HCT116 (cell line): ENCODE measurements around the gene SKAP1. TPM values are rescaled to one million over a fixed set of nuclear protein-coding genes. Genes with fewer than 3 reads are reported as not detected.

Experiments
- ATAC-seq: fragments of 200-7000 bp; cut with Tn5 transposase; 2 replicates; pipeline ENCODE4 v1.9.1; 2020; ENCODE audit warnings: mild to moderate bottlenecking, moderate library complexity
- BruUV-seq: library from RNA; stranded (reverse); fragments of 400-500 nt; replicated peaks from 2 replicates; lab custom pipeline; 2021; lab: Mats Ljungman, UMichigan
- CTCF ChIA-PET: fragments of 300-600 bp; sonication (Branson Sonifier 250); formaldehyde crosslinking; loops from one replicate; lab custom pipeline; 2021; ENCODE audit warnings: antibody characterized with exemption; lab: Charles Lee
- POLR2A ChIA-PET: fragments of 300-600, 350-600 bp; sonication (Branson Sonifier 250); formaldehyde crosslinking; loops from one replicate; lab custom pipeline; 2021; ENCODE audit warnings: antibody characterized with exemption; lab: Charles Lee
- RAD21 ChIA-PET, 2 experiments: fragments of 300-600 bp; sonication (Branson Sonifier 250); formaldehyde crosslinking; loops; one replicate each; lab custom pipeline; 2023; ENCODE audit warnings: low total read pairs in 2 of 2; ENCODE audit not compliant: uncharacterized antibody in 2 of 2, unreplicated experiment in 2 of 2, low non-redundant PET in 1 of 2; lab: Charles Lee
- DNase-seq: peaks from one replicate; pipeline ENCODE4 v3.0.0-alpha.2; 2010; ENCODE audit warnings: low read depth, low spot score
- H2AFZ ChIP-seq: fragments of 200-600 bp; shearing (Covaris generic), sonication (generic); 2 replicates; pipeline ENCODE4 v1.6.1; 2017; ENCODE audit warnings: low read depth, mixed run types, mixed read lengths, antibody characterized with exemption, low read length; ENCODE audit not compliant: poor library complexity, severe bottlenecking
- H3K27ac ChIP-seq: 2 replicates; pipeline ENCODE4 v1.5.1; 2012; ENCODE audit warnings: low read depth, low read length
- H3K27me3 ChIP-seq: fragments of 200-600 bp; sonication (generic); 2 replicates; pipeline ENCODE4 v1.6.1; 2016; ENCODE audit warnings: mixed run types, low read length, mixed read lengths; ENCODE audit not compliant: insufficient read depth
- H3K36me3 ChIP-seq, 2 experiments: fragments of 200-500 bp in 1 of 2; fragments of 200-600 bp in 1 of 2; sonication (Bioruptor generic) in 1 of 2; sonication (generic) in 1 of 2; 2 replicates each; pipeline versions ENCODE4 v1.5.1 to v1.6.1; 2014 to 2016; ENCODE audit warnings: low read length in 2 of 2, inconsistent platforms in 1 of 2, mixed read lengths in 1 of 2, mixed run types in 1 of 2; ENCODE audit not compliant: insufficient read depth in 2 of 2, control insufficient read depth in 1 of 2
- H3K4me1 ChIP-seq, 2 experiments: fragments of 200-600 bp in 1 of 2; sonication (generic) in 1 of 2; 2 replicates each; pipeline versions ENCODE4 v1.5.1 to v1.6.1; 2012 to 2017; ENCODE audit warnings: low read length in 2 of 2, inconsistent platforms in 1 of 2, mild to moderate bottlenecking in 1 of 2, mixed read lengths in 1 of 2, mixed run types in 1 of 2, moderate library complexity in 1 of 2; ENCODE audit not compliant: insufficient read depth in 2 of 2, control insufficient read depth in 1 of 2
- H3K4me2 ChIP-seq: fragments of 200-600 bp; sonication (generic); 2 replicates; pipeline ENCODE4 v1.6.1; 2017; ENCODE audit warnings: mixed run types, low read length, mixed read lengths
- H3K4me3 ChIP-seq, 2 experiments: fragments of 200-600 bp in 1 of 2; sonication (generic) in 1 of 2; replicated peaks in 1 of 2; 2 replicates each; pipeline ENCODE4 v1.5.1; 2011 to 2016; ENCODE audit warnings: low read length in 2 of 2, control low read depth in 1 of 2, low read depth in 1 of 2, mild to moderate bottlenecking in 1 of 2, mixed read lengths in 1 of 2, mixed run types in 1 of 2
- H3K79me2 ChIP-seq: fragments of 200-600 bp; sonication (generic); 2 replicates; pipeline ENCODE4 v1.6.1; 2017; ENCODE audit warnings: mild to moderate bottlenecking, mixed run types, low read length, moderate library complexity, mixed read lengths; ENCODE audit not compliant: insufficient read depth
- H3K9ac ChIP-seq: fragments of 200-600 bp; sonication (generic); 2 replicates; pipeline ENCODE4 v1.6.1; 2016; ENCODE audit warnings: low read length, mixed read lengths
- H3K9me2 ChIP-seq: fragments of 200-600 bp; sonication (generic), shearing (Covaris generic); 2 replicates; pipeline ENCODE4 v1.6.1; 2017; ENCODE audit warnings: mixed run types, mild to moderate bottlenecking, moderate library complexity; ENCODE audit not compliant: insufficient read depth
- H3K9me3 ChIP-seq, 2 experiments: fragments of 200-500 bp in 1 of 2; fragments of 200-600 bp in 1 of 2; sonication (Bioruptor generic) in 1 of 2; sonication (generic) in 1 of 2; 2 replicates each; pipeline ENCODE4 v1.6.1; 2014 to 2017; ENCODE audit warnings: low read length in 2 of 2, mixed read lengths in 2 of 2, inconsistent platforms in 1 of 2, low read depth in 1 of 2, mild to moderate bottlenecking in 1 of 2, mixed run types in 1 of 2, moderate library complexity in 1 of 2; ENCODE audit not compliant: control insufficient read depth in 1 of 2, insufficient read depth in 1 of 2
- H4K20me1 ChIP-seq: fragments of 200-600 bp; sonication (generic), shearing (Covaris generic); 2 replicates; pipeline ENCODE4 v1.6.1; 2017; ENCODE audit warnings: mixed run types, mild to moderate bottlenecking, moderate library complexity; ENCODE audit not compliant: insufficient read depth
- CEBPB ChIP-seq: IDR thresholded peaks from 2 replicates; pipeline ENCODE4 v1.6.1; 2012; ENCODE audit warnings: low read depth
- EGR1 ChIP-seq: IDR thresholded peaks from 2 replicates; pipeline ENCODE4 v1.6.1; 2012; ENCODE audit warnings: low read depth
- ELF1 ChIP-seq: IDR thresholded peaks from 2 replicates; pipeline ENCODE4 v1.6.1; 2012; ENCODE audit warnings: low read depth, borderline replicate concordance
- EZH2phosphoT487 ChIP-seq: fragments of 200-600 bp; IDR thresholded peaks from 2 replicates; pipeline ENCODE4 v1.6.1; 2018; ENCODE audit warnings: antibody characterized with exemption, borderline replicate concordance
- POLR2A ChIP-seq: IDR thresholded peaks from 2 replicates; pipeline ENCODE4 v1.7.0; 2011; ENCODE audit warnings: borderline replicate concordance; ENCODE audit not compliant: insufficient read depth, insufficient read length; ENCODE audit errors: extremely low read depth
- POLR2AphosphoS5 ChIP-seq: IDR thresholded peaks from 2 replicates; pipeline ENCODE4 v1.6.1; 2011; ENCODE audit warnings: mild to moderate bottlenecking, low read depth, low read length, moderate library complexity
- RAD21 ChIP-seq: IDR thresholded peaks from 2 replicates; pipeline ENCODE4 v1.6.1; 2012; ENCODE audit warnings: low read depth, mild to moderate bottlenecking
- SIN3A ChIP-seq: IDR thresholded peaks from 2 replicates; pipeline ENCODE4 v1.6.1; 2012; ENCODE audit warnings: low read depth
- SP1 ChIP-seq: IDR thresholded peaks from 2 replicates; pipeline ENCODE4 v1.6.1; 2012; ENCODE audit warnings: low read depth
- TCF7L2 ChIP-seq: IDR thresholded peaks from 2 replicates; pipeline ENCODE4 v1.7.0; 2011; ENCODE audit warnings: borderline replicate concordance, inconsistent platforms; ENCODE audit not compliant: insufficient read depth, insufficient read length; ENCODE audit errors: extremely low read depth
- YY1 ChIP-seq: IDR thresholded peaks from 2 replicates; pipeline ENCODE4 v1.6.1; 2011; ENCODE audit warnings: low read length, low read depth, moderate library complexity, mild to moderate bottlenecking; ENCODE audit not compliant: insufficient replicate concordance; ENCODE audit errors: extremely low read depth
- intact Hi-C: fragments of 100-400 bp; cut with micrococcal nuclease; formaldehyde crosslinking; loops from 2 replicates; pipeline ENCODE4 v1.10.0; 2022
- total RNA-seq: library from RNA; stranded (reverse); gene quantifications from one replicate; pipeline ENCODE4 v1.2.1, GENCODE V29; 2021; ENCODE audit not compliant: unreplicated experiment
- TF ChIP-seq, protein P1 (sequence below), 3 experiments: fragments of 200-600 bp in 1 of 3; sonication (generic) in 1 of 3; IDR thresholded peaks in 2 of 3; conservative IDR thresholded peaks in 1 of 3; 2 replicates each; pipeline ENCODE4 v1.5.1; 2012 to 2017; ENCODE audit warnings: low read depth in 2 of 3, low read length in 2 of 3, antibody characterized with exemption in 1 of 3, borderline replicate concordance in 1 of 3, control low read depth in 1 of 3, mild to moderate bottlenecking in 1 of 3, mixed read lengths in 1 of 3, mixed run types in 1 of 3, moderate library complexity in 1 of 3; ENCODE audit not compliant: insufficient read depth in 1 of 3
- TF ChIP-seq, protein P2 (sequence below): IDR thresholded peaks from 2 replicates; pipeline ENCODE4 v1.6.1; 2012
- TF ChIP-seq, protein P3 (sequence below): IDR thresholded peaks from 2 replicates; pipeline ENCODE4 v1.6.1; 2012
- TF ChIP-seq, protein P4 (sequence below): IDR thresholded peaks from 2 replicates; pipeline ENCODE4 v1.6.1; 2012; ENCODE audit warnings: low read depth

Gene SKAP1
- total RNA-seq, 1 experiment from 2014 or later: 12.4 TPM

DNA sequence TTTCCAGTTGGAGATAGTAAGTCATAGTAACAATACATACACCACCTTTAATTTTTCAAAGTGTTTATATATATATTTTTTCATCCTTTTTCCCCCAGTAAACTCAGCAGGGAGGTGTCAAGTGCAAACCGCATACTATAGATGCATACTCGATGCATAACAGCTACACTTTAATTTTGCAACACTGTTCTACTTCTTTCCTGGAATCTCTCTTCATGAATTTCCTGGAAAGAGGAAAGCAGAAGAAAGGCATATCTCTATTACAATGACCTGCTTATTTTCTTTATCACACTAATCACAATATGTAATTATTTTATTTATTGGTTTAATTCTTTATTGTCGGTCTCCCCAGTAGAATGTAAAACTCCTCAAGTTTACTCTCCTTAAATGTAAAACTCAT, 182.4 kb downstream of the SKAP1 start:
- Histone ChIP-seq H3K9ac (no peak overlapping the region; the same call in 1 of the 2 replicates), H4K20me1 (no peaks in the 10 kb centered on the region), H3K27ac (peak overlapping the region; percentile 75; the same call in 1 of the 2 replicates), H3K9me2 (no peaks in the 10 kb centered on the region), H3K27me3 (no peaks in the 10 kb centered on the region), H3K9me3 (no peaks in the 10 kb centered on the region), H3K4me2 (no peak overlapping the region), H3K4me1 (peaks cover 39 to 63% of the 10 kb centered on the region in 2 experiments), H3K79me2 (no peaks in the 10 kb centered on the region; the same call in 1 of the 2 replicates), H2AFZ (peak overlapping the region; percentile 39), H3K36me3 (no peaks in the 10 kb centered on the region), H3K4me3 (no peak overlapping the region)
- TF ChIP-seq, protein P1, sequence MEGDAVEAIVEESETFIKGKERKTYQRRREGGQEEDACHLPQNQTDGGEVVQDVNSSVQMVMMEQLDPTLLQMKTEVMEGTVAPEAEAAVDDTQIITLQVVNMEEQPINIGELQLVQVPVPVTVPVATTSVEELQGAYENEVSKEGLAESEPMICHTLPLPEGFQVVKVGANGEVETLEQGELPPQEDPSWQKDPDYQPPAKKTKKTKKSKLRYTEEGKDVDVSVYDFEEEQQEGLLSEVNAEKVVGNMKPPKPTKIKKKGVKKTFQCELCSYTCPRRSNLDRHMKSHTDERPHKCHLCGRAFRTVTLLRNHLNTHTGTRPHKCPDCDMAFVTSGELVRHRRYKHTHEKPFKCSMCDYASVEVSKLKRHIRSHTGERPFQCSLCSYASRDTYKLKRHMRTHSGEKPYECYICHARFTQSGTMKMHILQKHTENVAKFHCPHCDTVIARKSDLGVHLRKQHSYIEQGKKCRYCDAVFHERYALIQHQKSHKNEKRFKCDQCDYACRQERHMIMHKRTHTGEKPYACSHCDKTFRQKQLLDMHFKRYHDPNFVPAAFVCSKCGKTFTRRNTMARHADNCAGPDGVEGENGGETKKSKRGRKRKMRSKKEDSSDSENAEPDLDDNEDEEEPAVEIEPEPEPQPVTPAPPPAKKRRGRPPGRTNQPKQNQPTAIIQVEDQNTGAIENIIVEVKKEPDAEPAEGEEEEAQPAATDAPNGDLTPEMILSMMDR (IDR thresholded peaks at IDR 0.05 in 2 of 3, conservative IDR thresholded peaks at IDR 0.05 in 1 of 3; ENCODE audit: borderline replicate concordance in 1 of 3, insufficient read depth in 1 of 3, low read depth in 2 of 3, low read length in 2 of 3): no peak
- TF ChIP-seq, protein P2, sequence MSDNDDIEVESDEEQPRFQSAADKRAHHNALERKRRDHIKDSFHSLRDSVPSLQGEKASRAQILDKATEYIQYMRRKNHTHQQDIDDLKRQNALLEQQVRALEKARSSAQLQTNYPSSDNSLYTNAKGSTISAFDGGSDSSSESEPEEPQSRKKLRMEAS: no peak
- TF ChIP-seq YY1 (no peak), SP1 (no peak), TCF7L2 (no peak), POLR2AphosphoS5 (no peak), EZH2phosphoT487 (no peak), EGR1 (no peak), CEBPB (no peak), RAD21 (no peak), ELF1 (no peak), SIN3A (no peak), POLR2A (no peak)
- TF ChIP-seq, protein P3, sequence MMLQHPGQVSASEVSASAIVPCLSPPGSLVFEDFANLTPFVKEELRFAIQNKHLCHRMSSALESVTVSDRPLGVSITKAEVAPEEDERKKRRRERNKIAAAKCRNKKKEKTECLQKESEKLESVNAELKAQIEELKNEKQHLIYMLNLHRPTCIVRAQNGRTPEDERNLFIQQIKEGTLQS: no peak
- TF ChIP-seq, protein P4, sequence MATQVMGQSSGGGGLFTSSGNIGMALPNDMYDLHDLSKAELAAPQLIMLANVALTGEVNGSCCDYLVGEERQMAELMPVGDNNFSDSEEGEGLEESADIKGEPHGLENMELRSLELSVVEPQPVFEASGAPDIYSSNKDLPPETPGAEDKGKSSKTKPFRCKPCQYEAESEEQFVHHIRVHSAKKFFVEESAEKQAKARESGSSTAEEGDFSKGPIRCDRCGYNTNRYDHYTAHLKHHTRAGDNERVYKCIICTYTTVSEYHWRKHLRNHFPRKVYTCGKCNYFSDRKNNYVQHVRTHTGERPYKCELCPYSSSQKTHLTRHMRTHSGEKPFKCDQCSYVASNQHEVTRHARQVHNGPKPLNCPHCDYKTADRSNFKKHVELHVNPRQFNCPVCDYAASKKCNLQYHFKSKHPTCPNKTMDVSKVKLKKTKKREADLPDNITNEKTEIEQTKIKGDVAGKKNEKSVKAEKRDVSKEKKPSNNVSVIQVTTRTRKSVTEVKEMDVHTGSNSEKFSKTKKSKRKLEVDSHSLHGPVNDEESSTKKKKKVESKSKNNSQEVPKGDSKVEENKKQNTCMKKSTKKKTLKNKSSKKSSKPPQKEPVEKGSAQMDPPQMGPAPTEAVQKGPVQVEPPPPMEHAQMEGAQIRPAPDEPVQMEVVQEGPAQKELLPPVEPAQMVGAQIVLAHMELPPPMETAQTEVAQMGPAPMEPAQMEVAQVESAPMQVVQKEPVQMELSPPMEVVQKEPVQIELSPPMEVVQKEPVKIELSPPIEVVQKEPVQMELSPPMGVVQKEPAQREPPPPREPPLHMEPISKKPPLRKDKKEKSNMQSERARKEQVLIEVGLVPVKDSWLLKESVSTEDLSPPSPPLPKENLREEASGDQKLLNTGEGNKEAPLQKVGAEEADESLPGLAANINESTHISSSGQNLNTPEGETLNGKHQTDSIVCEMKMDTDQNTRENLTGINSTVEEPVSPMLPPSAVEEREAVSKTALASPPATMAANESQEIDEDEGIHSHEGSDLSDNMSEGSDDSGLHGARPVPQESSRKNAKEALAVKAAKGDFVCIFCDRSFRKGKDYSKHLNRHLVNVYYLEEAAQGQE: no peak
- intact Hi-C loops: no loop called here
- CTCF ChIA-PET: interaction anchor here (2.8 to 22.1 kb wide), 2 partner anchors 15 to 19 kb away, joined by 8 to 336 read pairs; no protein-coding TSS in a partner anchor
- DNase-seq (no peak), ATAC-seq (no peak)
- RAD21 ChIA-PET: no interaction called here
- POLR2A ChIA-PET: no interaction called here
- no TSS peak for BruUV-seq
